ENCODE measurements around the gene H6PD.

DNA sequence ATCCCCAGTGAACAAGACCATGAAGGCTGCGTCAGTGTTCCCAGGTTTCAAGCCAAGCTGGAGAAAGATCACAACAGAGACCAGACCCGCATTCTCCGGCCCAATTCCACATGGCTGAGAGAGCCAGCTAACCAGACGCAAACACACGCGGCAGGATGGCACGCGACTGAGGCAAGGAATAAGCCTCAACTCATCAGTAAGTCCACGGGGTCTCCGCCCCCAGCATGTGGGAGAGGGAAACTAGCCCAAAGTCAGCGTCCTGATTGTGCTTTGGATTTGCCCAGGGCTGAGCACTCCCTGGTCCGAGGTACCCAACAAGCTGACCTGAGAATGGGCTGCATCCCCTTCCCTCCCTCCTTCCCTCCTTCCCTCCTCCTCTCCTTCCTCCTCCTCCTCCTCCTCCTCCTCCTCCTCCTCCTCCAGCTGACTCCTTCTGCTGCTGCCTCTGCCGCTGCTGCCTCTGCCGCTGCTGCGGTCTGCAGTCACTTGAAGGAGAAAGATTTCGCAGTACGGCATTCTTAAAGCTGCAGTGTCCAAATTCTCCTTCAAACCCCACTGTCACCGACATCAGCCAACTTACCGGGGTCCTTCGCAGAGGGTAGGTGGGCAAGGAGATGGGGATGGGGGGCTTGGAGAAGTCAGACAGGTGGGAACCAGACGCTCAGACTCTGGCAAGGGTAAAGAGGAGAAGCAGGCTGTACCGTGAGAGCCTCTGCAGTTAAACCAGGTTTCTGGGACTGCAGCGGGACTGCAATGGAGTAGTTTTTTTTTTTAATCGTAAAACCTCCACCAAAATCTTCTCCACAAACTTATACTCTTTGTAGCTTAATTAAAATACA is 33.0 kb upstream of the H6PD start:
- TF ChIP-seq, protein P1, sequence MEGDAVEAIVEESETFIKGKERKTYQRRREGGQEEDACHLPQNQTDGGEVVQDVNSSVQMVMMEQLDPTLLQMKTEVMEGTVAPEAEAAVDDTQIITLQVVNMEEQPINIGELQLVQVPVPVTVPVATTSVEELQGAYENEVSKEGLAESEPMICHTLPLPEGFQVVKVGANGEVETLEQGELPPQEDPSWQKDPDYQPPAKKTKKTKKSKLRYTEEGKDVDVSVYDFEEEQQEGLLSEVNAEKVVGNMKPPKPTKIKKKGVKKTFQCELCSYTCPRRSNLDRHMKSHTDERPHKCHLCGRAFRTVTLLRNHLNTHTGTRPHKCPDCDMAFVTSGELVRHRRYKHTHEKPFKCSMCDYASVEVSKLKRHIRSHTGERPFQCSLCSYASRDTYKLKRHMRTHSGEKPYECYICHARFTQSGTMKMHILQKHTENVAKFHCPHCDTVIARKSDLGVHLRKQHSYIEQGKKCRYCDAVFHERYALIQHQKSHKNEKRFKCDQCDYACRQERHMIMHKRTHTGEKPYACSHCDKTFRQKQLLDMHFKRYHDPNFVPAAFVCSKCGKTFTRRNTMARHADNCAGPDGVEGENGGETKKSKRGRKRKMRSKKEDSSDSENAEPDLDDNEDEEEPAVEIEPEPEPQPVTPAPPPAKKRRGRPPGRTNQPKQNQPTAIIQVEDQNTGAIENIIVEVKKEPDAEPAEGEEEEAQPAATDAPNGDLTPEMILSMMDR (IDR thresholded peaks at IDR 0.05 in 4 of 5, conservative IDR thresholded peaks at IDR 0.05 in 1 of 5), result no peak
- TF ChIP-seq POLR2A (IDR thresholded peaks at IDR 0.05), result no peak

All from gastrocnemius medialis (tissue), 4 donors.